GM12878 (cell line): ENCODE data around the gene BDNF. TPM values are rescaled to one million over a fixed set of nuclear protein-coding genes. Genes with fewer than 3 reads are reported as not detected.

ENCODE experiments used
- ATAC-seq: fragments of 200-7000 bp; cut with Tn5 transposase; 3 replicates; pipeline ENCODE4 v1.9.1; 2020; ENCODE audit warnings: mild to moderate bottlenecking, moderate library complexity
- BruUV-seq: library from RNA; stranded (reverse); fragments of 400-500 nt; replicated peaks from 2 replicates; lab custom pipeline; 2021; lab: Mats Ljungman, UMichigan
- CTCF ChIA-PET: fragments of 300-600 bp; sonication (Branson Sonifier 250); formaldehyde crosslinking; extraction: SDS; loops from one replicate; lab custom pipeline; 2021; ENCODE audit warnings: inconsistent platforms; lab: Yijun Ruan, JAX
- POLR2A ChIA-PET: fragments of 350-600 bp; formaldehyde crosslinking; extraction: SDS; loops from one replicate; lab custom pipeline; 2021; ENCODE audit warnings: inconsistent platforms; lab: Charles Lee
- RAD21 ChIA-PET: fragments of 300-600 bp; sonication (Branson Sonifier 250); formaldehyde crosslinking; loops from one replicate; lab custom pipeline; 2023; ENCODE audit warnings: antibody characterized with exemption; ENCODE audit not compliant: unreplicated experiment; lab: Charles Lee
- SMC1A ChIA-PET: fragments of 300-600 bp; sonication (Branson Sonifier 250); formaldehyde crosslinking; loops from one replicate; lab custom pipeline; 2023; ENCODE audit not compliant: unreplicated experiment, uncharacterized antibody; lab: Charles Lee
- DNase-seq: peaks from one replicate; pipeline ENCODE4 v3.0.0-alpha.2; 2011; ENCODE audit warnings: low read depth, low spot score
- FAIRE-seq: peaks from 3 replicates; lab custom pipeline; 2011; peaks lifted over from hg19 to GRCh38; lab: Jason Lieb, UNC
- H2AFZ ChIP-seq: 2 replicates; pipeline ENCODE4 v1.6.0; 2011; ENCODE audit warnings: low read depth, low read length, control low read depth; ENCODE audit not compliant: control insufficient read depth
- H3K27ac ChIP-seq: 2 replicates; pipeline ENCODE4 v1.5.1; 2011; ENCODE audit warnings: control low read depth; ENCODE audit not compliant: control insufficient read depth, insufficient read depth
- H3K27me3 ChIP-seq, 2 experiments: replicated peaks in 1 of 2; 2 replicates each; pipeline versions ENCODE4 v1.6.0 to v1.6.1; 2011; ENCODE audit warnings: low read length in 1 of 2; ENCODE audit not compliant: control insufficient read depth in 2 of 2, insufficient read depth in 2 of 2
- H3K36me3 ChIP-seq, 2 experiments: 2 replicates each; pipeline ENCODE4 v1.5.1; 2011; ENCODE audit warnings: low read length in 1 of 2; ENCODE audit not compliant: control insufficient read depth in 2 of 2, insufficient read depth in 2 of 2
- H3K4me1 ChIP-seq: 2 replicates; pipeline ENCODE4 v1.6.1; 2011; ENCODE audit warnings: mild to moderate bottlenecking, low read length, moderate library complexity, mixed read lengths; ENCODE audit not compliant: control insufficient read depth, insufficient read depth
- H3K4me2 ChIP-seq: 2 replicates; pipeline ENCODE4 v1.6.0; 2011; ENCODE audit warnings: control low read depth; ENCODE audit not compliant: control insufficient read depth, insufficient read depth
- H3K4me3 ChIP-seq: fragments of 200-600 bp; sonication (generic); 2 replicates; pipeline ENCODE4 v1.5.1; 2016
- H3K79me2 ChIP-seq: 2 replicates; pipeline ENCODE4 v1.6.0; 2011; ENCODE audit warnings: low read length; ENCODE audit not compliant: control insufficient read depth, insufficient read depth
- H3K9ac ChIP-seq: 2 replicates; pipeline ENCODE4 v1.8.0; 2011; ENCODE audit warnings: low read length, control low read depth, mixed read lengths; ENCODE audit not compliant: control insufficient read depth, insufficient read depth
- H3K9me3 ChIP-seq: replicated peaks from 3 replicates; pipeline ENCODE4 v1.5.1; 2011; ENCODE audit warnings: mild to moderate bottlenecking, low read length; ENCODE audit not compliant: control insufficient read depth, insufficient read depth
- H4K20me1 ChIP-seq: 2 replicates; pipeline ENCODE4 v1.6.0; 2011; ENCODE audit not compliant: control insufficient read depth, insufficient read depth
- NFYB ChIP-seq: IDR thresholded peaks from 2 replicates; pipeline ENCODE4 v1.6.1; 2011; ENCODE audit warnings: low read depth, mild to moderate bottlenecking, low read length, improper control_type of control experiment, moderate library complexity; ENCODE audit not compliant: insufficient read depth
- NR2C2 ChIP-seq: IDR thresholded peaks from 2 replicates; pipeline ENCODE4 v1.6.1; 2011; ENCODE audit warnings: borderline replicate concordance, low read depth; ENCODE audit not compliant: control insufficient read depth, insufficient read length
- RUNX3 ChIP-seq: IDR thresholded peaks from 2 replicates; pipeline ENCODE4 v1.6.1; 2012; ENCODE audit warnings: low read length, inconsistent platforms
- ZNF217 ChIP-seq: fragments of 450-650 bp; IDR thresholded peaks from 2 replicates; pipeline ENCODE4 v1.6.1; 2017; ENCODE audit warnings: antibody characterized with exemption, mild to moderate bottlenecking
- WGBS: methylation state at CpG from one replicate; pipeline ENCODE4 v1.1.6; 2016; ENCODE audit warnings: low lambda C conversion rate; ENCODE audit not compliant: insufficient replicate concordance, insufficient coverage; ENCODE audit errors: missing lambda C conversion rate; 5-methylcytosine and 5-hydroxymethylcytosine counted together
- in situ Hi-C: fragments of 300-500 bp; cut with MboI; formaldehyde crosslinking; loops from 9 replicates; pipeline ENCODE4 v1.14.3; 2018; ENCODE audit warnings: mixed read lengths
- intact Hi-C: fragments of 100-400 bp; cut with micrococcal nuclease; formaldehyde crosslinking; loops from one replicate; pipeline ENCODE4 v1.14.2; 2022; ENCODE audit not compliant: unreplicated experiment
- polyA plus RNA-seq, 11 experiments: library from polyadenylated mRNA; depleted of rRNA in 4 of 11; unstranded in 6 of 11; stranded (reverse) in 5 of 11; fragments of >200 nt; fragmentation: Nextera tagmentation in 4 of 11; fragmentation: Illumina TruSeq in 1 of 11; extraction: Ambion mirVana in 4 of 11; extraction: Trizol in 1 of 11; gene quantifications; 1 replicate in 1 of 11; 2 replicates in 10 of 11; pipeline versions ENCODE4 v1.2.1 to v1.2.3, GENCODE V29; 2011 to 2016; ENCODE audit warnings: inconsistent platforms in 2 of 11, missing spikeins in 2 of 11, low read depth in 1 of 11
- total RNA-seq, 4 experiments: library from RNA; depleted of rRNA in 3 of 4; stranded (reverse); fragments of >200 nt in 3 of 4; fragmentation: Illumina TruSeq in 1 of 4; extraction: Trizol in 1 of 4; gene quantifications; 2 replicates each; pipeline versions ENCODE4 v1.2.1 to v1.2.3, GENCODE V29; 2013 to 2021
- TF ChIP-seq, protein P1 (sequence below): IDR thresholded peaks from 2 replicates; pipeline ENCODE4 v1.6.1; 2012; ENCODE audit warnings: low read length, inconsistent platforms

The BDNF gene
- total and polyA plus RNA-seq, 10 of the 15 experiments (the other 5 are each of a cell fraction or from before 2014, with no cell fraction given), result 0.02 to 0.24 (median 0.06) TPM; not detected in 2

DNA sequence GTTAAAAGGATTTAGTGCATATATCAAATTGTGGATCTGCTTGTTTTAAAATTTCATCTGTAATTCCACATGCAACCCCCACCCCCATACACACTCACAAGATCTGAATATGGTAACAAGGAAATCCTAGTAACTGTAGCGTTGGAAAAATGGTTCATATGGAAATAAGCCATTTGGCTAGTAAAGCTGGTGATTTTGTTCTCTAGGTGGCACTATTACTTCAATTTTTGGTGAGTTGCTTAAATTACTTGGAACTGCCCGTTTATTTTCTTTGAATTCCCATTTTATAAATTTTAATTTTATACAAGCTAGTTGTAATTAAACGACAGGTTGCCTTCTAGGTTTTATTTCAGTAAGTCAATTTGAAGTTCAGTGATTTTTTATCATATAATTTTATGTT lies 5.3 kb downstream of the BDNF start (continued):
- TF ChIP-seq, protein P1, sequence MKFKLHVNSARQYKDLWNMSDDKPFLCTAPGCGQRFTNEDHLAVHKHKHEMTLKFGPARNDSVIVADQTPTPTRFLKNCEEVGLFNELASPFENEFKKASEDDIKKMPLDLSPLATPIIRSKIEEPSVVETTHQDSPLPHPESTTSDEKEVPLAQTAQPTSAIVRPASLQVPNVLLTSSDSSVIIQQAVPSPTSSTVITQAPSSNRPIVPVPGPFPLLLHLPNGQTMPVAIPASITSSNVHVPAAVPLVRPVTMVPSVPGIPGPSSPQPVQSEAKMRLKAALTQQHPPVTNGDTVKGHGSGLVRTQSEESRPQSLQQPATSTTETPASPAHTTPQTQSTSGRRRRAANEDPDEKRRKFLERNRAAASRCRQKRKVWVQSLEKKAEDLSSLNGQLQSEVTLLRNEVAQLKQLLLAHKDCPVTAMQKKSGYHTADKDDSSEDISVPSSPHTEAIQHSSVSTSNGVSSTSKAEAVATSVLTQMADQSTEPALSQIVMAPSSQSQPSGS, result no peak

DNA sequence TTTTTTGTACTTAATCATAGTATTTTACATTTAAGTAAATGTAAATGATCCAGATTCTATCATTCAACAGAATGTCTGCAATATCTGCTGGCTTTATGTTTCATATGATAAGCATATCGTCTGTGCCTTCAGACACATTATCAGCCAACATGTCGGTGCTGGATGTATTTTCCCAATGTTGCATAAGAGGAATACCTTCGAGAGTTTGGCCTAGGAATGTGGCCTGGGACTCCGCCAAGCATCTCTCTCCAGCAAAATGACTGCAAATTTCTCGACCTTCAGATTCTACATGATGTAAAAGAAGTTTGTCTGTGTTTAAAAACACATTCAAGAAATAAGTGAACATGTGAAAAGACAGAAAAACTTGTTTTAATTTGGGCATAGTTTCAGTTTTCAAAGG lies 6.9 kb downstream of the BDNF start:
- Histone ChIP-seq H3K79me2 (no peaks in the 10 kb centered on the region), H3K27me3 (no peaks in the 10 kb centered on the region; a peak in 1 of 4 replicates), H3K4me3 (no peak overlapping the region), H3K9me3 (no peaks in the 10 kb centered on the region), H2AFZ (no peak overlapping the region), H3K36me3 (no peaks in the 10 kb centered on the region), H3K27ac (no peak overlapping the region), H3K4me1 (no peaks in the 10 kb centered on the region), H4K20me1 (no peaks in the 10 kb centered on the region), H3K9ac (no peak overlapping the region), H3K4me2 (no peak overlapping the region)
- no peak for ATAC-seq
- in situ Hi-C loops (loop anchor here (5.0 kb wide), 1 partner anchor 1639 kb away; no protein-coding TSS in a partner anchor), intact Hi-C loops (loop anchor here (10.0 kb wide), 1 partner anchor 1331 kb away; no protein-coding TSS in a partner anchor)
- ChIA-PET SMC1A (interaction anchor here (1.1 kb wide), 1 partner anchor 18 kb away, joined by 3 read pairs; no protein-coding TSS in a partner anchor), CTCF (interaction anchor here (1.1 kb wide), 1 partner anchor 1636 kb away, joined by 4 read pairs; no protein-coding TSS in a partner anchor), POLR2A (no interaction called here), RAD21 (no interaction called here)
- no peak for FAIRE-seq
- TF ChIP-seq ZNF217, result no peak
- no peak for TF ChIP-seq RUNX3
- no peak for TF ChIP-seq NFYB
- TF ChIP-seq NR2C2, result no peak
- 42% methylated on average over 5 of the region's 5 CpGs for WGBS
- no peak for DNase-seq
- BruUV-seq, result no TSS peak
